Left ventricle myocardium superior (tissue), 1 donor: ENCODE results near the gene CKMT1B. TPM values are rescaled to one million over a fixed set of nuclear protein-coding genes. Genes with fewer than 3 reads are reported as not detected.
"Not testable (repeated sequence)": the region's sequence is repeated elsewhere in the genome, so short reads cannot be mapped to it uniquely, and the experiment has no call there.

Source experiments
- ATAC-seq: fragments of 200-7000 bp; cut with Tn5 transposase; one replicate; pipeline ENCODE4 v1.9.1; 2020; ENCODE audit warnings: mild to moderate bottlenecking, moderate library complexity
- DNase-seq: peaks from one replicate; pipeline ENCODE4 v3.0.0-alpha.2; 2020
- intact Hi-C: fragments of 100-400 bp; cut with micrococcal nuclease; formaldehyde crosslinking; loops from one replicate; pipeline ENCODE4 v1.11.0; 2022
- total RNA-seq: library from RNA; stranded (reverse); fragmentation: NEBNext Ultra II Directional; extraction: Animal tissue kit (Norgen Biotek cat#: 25700); gene quantifications from one replicate; pipeline ENCODE4 v1.2.1, GENCODE V29; 2021
- donor health status: DM: no; HTN: yes; CAD: no; lungs with severe emphysema.

CKMT1B gene
- total RNA-seq, 1 donor from 2014 or later, result 0.25 TPM

DNA sequence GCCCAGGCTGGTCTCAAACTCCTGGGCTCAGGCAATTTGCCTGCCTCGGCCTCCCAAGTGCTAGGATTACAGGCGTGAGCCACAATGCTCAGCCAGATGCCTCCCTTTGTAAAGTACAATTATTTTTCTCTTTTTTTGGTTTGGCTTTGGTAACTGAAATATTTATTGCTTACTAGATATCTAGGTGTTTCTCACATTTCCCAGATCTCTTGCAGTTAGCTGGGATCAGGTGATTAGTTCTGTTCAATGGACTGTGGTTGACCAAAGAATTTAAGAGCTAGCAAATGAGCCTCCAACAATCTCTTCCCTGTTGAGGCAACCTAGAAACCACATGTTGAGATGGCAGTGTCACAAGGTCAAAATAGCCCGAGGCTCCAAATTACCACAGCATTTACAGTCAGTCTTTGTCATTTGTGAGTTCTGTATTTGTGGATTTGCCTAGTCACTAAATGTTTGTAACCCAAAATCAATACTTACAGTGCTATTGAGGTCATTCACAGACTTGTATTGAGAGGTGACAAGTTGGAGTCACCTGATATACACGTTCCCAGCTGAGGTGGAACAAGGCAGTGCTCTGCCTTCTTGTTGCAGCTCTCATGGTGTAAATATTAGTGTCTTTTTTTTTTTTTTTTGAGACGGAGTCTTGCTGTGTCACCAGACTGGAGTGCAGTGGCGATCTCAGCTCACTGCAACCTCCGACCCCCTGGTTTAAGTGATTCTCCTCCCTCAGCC is 28.4 kb downstream of the CKMT1B start:
- ATAC-seq, DNase-seq, intact Hi-C loops: not testable (repeated sequence)

DNA sequence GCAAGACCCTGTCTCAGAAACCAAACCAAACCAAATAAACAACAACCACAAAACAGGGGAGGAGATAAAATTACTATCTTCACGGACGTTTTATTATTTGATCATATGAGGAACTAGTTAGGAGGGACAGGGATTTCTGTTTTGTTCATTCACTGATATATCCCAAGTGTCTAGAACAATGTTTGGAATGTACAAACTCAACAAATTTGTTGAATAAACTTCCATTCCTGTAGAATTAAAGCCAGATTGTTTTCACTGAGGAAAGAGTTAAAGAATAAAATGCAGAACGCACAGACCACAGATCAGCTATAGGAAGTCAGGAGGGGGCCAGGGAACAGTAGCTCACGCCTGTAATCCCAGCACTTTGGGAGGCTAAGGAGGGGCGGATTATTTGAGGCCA is 31.3 kb downstream of the CKMT1B start:
- DNase-seq (no peak), ATAC-seq (no peak)
- intact Hi-C loops, result no loop called here

DNA sequence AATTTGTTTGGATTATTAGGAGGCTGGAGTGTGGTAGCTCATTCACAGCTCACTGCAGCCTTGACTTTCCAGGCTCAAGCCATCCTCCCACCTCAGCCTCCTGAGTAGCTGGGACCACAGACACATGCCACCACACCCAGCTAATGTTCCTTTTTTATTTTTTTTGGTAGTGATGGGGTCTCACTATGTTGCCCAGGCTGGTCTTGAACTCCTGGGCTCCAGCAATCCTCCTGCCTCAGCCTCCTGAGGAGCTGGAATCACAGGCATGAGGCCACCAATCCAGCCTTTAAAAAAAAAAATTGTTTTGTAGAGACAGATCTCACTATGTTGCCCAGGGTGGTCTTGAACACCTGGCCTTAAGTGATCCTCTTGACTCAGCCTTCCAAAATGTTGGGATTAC is 33.1 kb downstream of the CKMT1B start:
- ATAC-seq, intact Hi-C loops, DNase-seq: not testable (repeated sequence)

DNA sequence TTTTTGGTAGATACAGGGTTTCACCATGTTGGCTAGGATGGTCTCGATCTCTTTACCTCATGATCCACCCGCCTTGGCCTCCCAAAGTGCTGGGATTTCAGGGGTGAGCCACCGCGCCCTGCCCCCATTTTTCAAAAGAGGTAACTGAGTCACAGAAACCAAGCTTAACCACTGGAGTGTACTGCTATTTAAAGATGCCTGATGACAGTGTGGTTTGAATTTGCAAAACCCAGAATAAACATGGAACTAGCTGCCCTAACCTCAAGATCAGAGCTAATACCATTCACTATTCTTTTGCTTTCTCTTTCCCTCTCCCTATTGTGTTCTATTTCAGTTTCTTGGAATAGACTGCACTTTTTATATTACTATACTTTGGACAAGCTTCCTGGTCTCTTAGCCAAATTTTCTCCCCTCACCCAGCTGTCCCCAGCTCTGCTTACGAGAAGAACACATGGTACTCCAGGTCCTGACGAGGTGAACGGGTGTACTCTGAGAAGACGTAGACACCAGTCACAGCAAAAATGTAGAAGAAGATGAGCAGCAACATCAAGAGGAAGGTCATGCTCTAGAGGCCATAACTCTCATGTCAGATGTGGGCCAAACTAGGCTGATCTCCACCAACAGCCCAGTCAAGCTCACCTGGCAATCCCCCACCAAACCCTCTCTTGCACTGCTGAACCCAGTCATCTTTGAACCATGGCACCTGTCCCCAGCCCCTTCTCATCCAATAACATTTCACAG is 44.8 kb downstream of the CKMT1B start:
- ATAC-seq, intact Hi-C loops, DNase-seq: not testable (repeated sequence)

Other genes starting within 250 kb of the CKMT1B start
- gene ZSCAN29, start 223.0 kb upstream of the CKMT1B start, total RNA-seq, result 11.6 TPM
- gene TUBGCP4, start 222.9 kb upstream of the CKMT1B start, total RNA-seq, result 13.0 TPM
- gene TP53BP1, start 100.9 kb upstream of the CKMT1B start, total RNA-seq, result 25.3 TPM
- gene MAP1A, start 76.4 kb upstream of the CKMT1B start, total RNA-seq, result 13.0 TPM
- gene PPIP5K1, start 3.8 kb upstream of the CKMT1B start, total RNA-seq, result 11.3 TPM
- gene STRC, start 24.8 kb downstream of the CKMT1B start, total RNA-seq, result not detected
- gene CATSPER2, start 54.8 kb downstream of the CKMT1B start, total RNA-seq, result 0.82 TPM
- gene CKMT1A, start 99.8 kb downstream of the CKMT1B start, total RNA-seq, result 0.22 TPM
- 152 TPM for gene PDIA3, start 152.4 kb downstream of the CKMT1B start, total RNA-seq
- gene ELL3, start 182.9 kb downstream of the CKMT1B start, total RNA-seq, result 1.3 TPM
- gene SERF2, start 198.3 kb downstream of the CKMT1B start, total RNA-seq, result 1,014 TPM
- not detected for gene SERINC4, start 206.2 kb downstream of the CKMT1B start, total RNA-seq
- 12.3 TPM for gene HYPK, start 206.6 kb downstream of the CKMT1B start, total RNA-seq
- gene MFAP1, start 230.7 kb downstream of the CKMT1B start, total RNA-seq, result 19.3 TPM
- 1.5 TPM for gene WDR76, start 233.0 kb downstream of the CKMT1B start, total RNA-seq